Tibial nerve (tissue), 4 donors: ENCODE measurements around the gene SMIM9.

ENCODE experiments used
- EP300 ChIP-seq, 2 donors: sonication (generic); formaldehyde crosslinking; IDR thresholded peaks; one replicate each; pipeline ENCODE4 v1.6.1; 2017; ENCODE audit warnings: antibody characterized with exemption in 2 of 2, mild to moderate bottlenecking in 1 of 2
- POLR2A ChIP-seq, 2 donors: fragments of 450-650 bp; IDR thresholded peaks; one replicate each; pipeline ENCODE4 v1.6.1; 2017; ENCODE audit warnings: antibody characterized with exemption in 2 of 2, mild to moderate bottlenecking in 2 of 2, moderate library complexity in 2 of 2
- TF ChIP-seq, protein P1 (sequence below), 5 experiments: fragments of 200-600 bp in 3 of 5; fragments of 450-650 bp in 2 of 5; sonication (generic) in 3 of 5; IDR thresholded peaks; one replicate each; pipeline ENCODE4 v1.5.1; 2016 to 2019; ENCODE audit warnings: antibody characterized with exemption in 5 of 5, mild to moderate bottlenecking in 3 of 5, moderate library complexity in 2 of 5

DNA sequence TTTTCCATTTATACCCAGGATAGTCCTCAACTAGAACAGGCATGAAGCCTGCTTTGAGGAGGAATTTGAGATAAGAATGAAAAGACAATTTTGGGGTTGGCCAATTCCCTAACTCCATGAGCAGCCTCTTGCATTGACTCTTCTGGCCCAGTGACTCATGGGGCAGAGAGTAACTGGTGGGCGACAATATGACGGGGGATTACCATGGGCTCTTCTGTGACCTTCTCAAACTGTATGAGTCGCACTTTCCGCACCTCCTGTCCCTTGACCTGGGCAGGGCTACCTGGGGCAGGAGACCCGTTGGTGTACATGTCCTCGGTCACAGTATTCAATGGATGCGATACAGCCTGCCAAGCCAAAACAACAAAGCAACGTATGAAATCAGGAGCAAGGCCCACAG lies 42.5 kb downstream of the SMIM9 start:
- TF ChIP-seq, protein P1, sequence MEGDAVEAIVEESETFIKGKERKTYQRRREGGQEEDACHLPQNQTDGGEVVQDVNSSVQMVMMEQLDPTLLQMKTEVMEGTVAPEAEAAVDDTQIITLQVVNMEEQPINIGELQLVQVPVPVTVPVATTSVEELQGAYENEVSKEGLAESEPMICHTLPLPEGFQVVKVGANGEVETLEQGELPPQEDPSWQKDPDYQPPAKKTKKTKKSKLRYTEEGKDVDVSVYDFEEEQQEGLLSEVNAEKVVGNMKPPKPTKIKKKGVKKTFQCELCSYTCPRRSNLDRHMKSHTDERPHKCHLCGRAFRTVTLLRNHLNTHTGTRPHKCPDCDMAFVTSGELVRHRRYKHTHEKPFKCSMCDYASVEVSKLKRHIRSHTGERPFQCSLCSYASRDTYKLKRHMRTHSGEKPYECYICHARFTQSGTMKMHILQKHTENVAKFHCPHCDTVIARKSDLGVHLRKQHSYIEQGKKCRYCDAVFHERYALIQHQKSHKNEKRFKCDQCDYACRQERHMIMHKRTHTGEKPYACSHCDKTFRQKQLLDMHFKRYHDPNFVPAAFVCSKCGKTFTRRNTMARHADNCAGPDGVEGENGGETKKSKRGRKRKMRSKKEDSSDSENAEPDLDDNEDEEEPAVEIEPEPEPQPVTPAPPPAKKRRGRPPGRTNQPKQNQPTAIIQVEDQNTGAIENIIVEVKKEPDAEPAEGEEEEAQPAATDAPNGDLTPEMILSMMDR (IDR thresholded peaks at IDR 0.05): no peak
- no peak for TF ChIP-seq POLR2A (IDR thresholded peaks at IDR 0.05)
- TF ChIP-seq EP300 (IDR thresholded peaks at IDR 0.05): no peak
